H9 (cell line): ENCODE measurements around the gene RABL6. TPM values are rescaled to one million over a fixed set of nuclear protein-coding genes. Genes with fewer than 3 reads are reported as not detected.
"Not testable (repeated sequence)": the region's sequence is repeated elsewhere in the genome, so short reads cannot be mapped to it uniquely, and the experiment has no call there.

Experiments
- DNase-seq: peaks from one replicate; pipeline ENCODE4 v3.0.0-alpha.2; 2017
- H2AFZ ChIP-seq: one replicate; pipeline ENCODE4 v1.6.1; 2013; ENCODE audit warnings: mild to moderate bottlenecking, low read length, control low read depth, moderate library complexity
- H2AK5ac ChIP-seq: 2 replicates; pipeline ENCODE4 v1.6.1; 2013; ENCODE audit warnings: low read length, control low read depth, mixed read lengths; ENCODE audit not compliant: insufficient read length
- H2BK120ac ChIP-seq: one replicate; pipeline ENCODE4 v1.6.1; 2013; ENCODE audit warnings: low read depth, mild to moderate bottlenecking, low read length, control low read depth, inconsistent platforms; ENCODE audit not compliant: poor library complexity, severe bottlenecking
- H2BK12ac ChIP-seq: 2 replicates; pipeline ENCODE4 v1.6.1; 2013; ENCODE audit warnings: low read length, control low read depth, mixed read lengths, low read depth; ENCODE audit not compliant: insufficient read length
- H2BK15ac ChIP-seq: 2 replicates; pipeline ENCODE4 v1.6.1; 2013; ENCODE audit warnings: low read depth, low read length, control low read depth
- H2BK20ac ChIP-seq: one replicate; pipeline ENCODE4 v1.6.1; 2013; ENCODE audit warnings: low read depth, mild to moderate bottlenecking, low read length, control low read depth, inconsistent platforms; ENCODE audit not compliant: poor library complexity, severe bottlenecking
- H2BK5ac ChIP-seq: 2 replicates; pipeline ENCODE4 v1.6.1; 2013; ENCODE audit warnings: low read length, control low read depth, mixed read lengths; ENCODE audit not compliant: insufficient read length
- H3K14ac ChIP-seq: 2 replicates; pipeline ENCODE4 v1.6.1; 2013; ENCODE audit warnings: low read length, control low read depth; ENCODE audit not compliant: insufficient read depth
- H3K18ac ChIP-seq: 2 replicates; pipeline ENCODE4 v1.6.1; 2013; ENCODE audit warnings: low read depth, mild to moderate bottlenecking, mixed read lengths, low read length, control low read depth; ENCODE audit not compliant: insufficient read length
- H3K23ac ChIP-seq: 2 replicates; pipeline ENCODE4 v1.6.1; 2013; ENCODE audit warnings: low read length, control low read depth, mixed read lengths, low read depth; ENCODE audit not compliant: insufficient read length
- H3K23me2 ChIP-seq: 2 replicates; pipeline ENCODE4 v1.6.1; 2013; ENCODE audit warnings: low read depth, mild to moderate bottlenecking, mixed read lengths, low read length, control low read depth; ENCODE audit not compliant: insufficient read length, poor library complexity, severe bottlenecking
- H3K27ac ChIP-seq: 2 replicates; pipeline ENCODE4 v1.5.1; 2013; ENCODE audit warnings: low read length, control low read depth, mixed read lengths, low read depth; ENCODE audit not compliant: insufficient read length
- H3K27me3 ChIP-seq: 2 replicates; pipeline ENCODE4 v1.6.1; 2013; ENCODE audit warnings: low read length, control low read depth, inconsistent platforms; ENCODE audit not compliant: insufficient read depth
- H3K4ac ChIP-seq: 2 replicates; pipeline ENCODE4 v1.6.1; 2013; ENCODE audit warnings: low read depth, mild to moderate bottlenecking, control low read depth, inconsistent platforms, low read length, moderate library complexity
- H3K4me1 ChIP-seq: 2 replicates; pipeline ENCODE4 v1.6.1; 2013; ENCODE audit warnings: low read length, control low read depth, inconsistent platforms; ENCODE audit not compliant: insufficient read depth
- H3K4me2 ChIP-seq: 2 replicates; pipeline ENCODE4 v1.6.1; 2013; ENCODE audit warnings: low read length, control low read depth, mixed read lengths; ENCODE audit not compliant: insufficient read length, insufficient read depth
- H3K56ac ChIP-seq: 2 replicates; pipeline ENCODE4 v1.6.1; 2013; ENCODE audit warnings: low read depth, mild to moderate bottlenecking, mixed read lengths, low read length, control low read depth; ENCODE audit not compliant: insufficient read length
- H3K79me1 ChIP-seq: 2 replicates; pipeline ENCODE4 v1.6.1; 2013; ENCODE audit warnings: low read depth, mild to moderate bottlenecking, moderate library complexity, low read length, control low read depth, inconsistent platforms; ENCODE audit not compliant: insufficient read depth, poor library complexity, severe bottlenecking
- H3K79me2 ChIP-seq: 2 replicates; pipeline ENCODE4 v1.6.1; 2013; ENCODE audit warnings: low read length, control low read depth, inconsistent platforms; ENCODE audit not compliant: insufficient read depth
- H3K9ac ChIP-seq: 2 replicates; pipeline ENCODE4 v1.6.1; 2013; ENCODE audit warnings: low read length, control low read depth, mixed read lengths; ENCODE audit not compliant: insufficient read length; ENCODE audit errors: extremely low read depth
- H3K9me3 ChIP-seq: one replicate; pipeline ENCODE4 v1.6.1; 2013; ENCODE audit warnings: low read depth, low read length, inconsistent platforms; ENCODE audit not compliant: control insufficient read depth
- H3T11ph ChIP-seq: one replicate; pipeline ENCODE4 v1.6.1; 2013; ENCODE audit warnings: mild to moderate bottlenecking, low read length, control low read depth, inconsistent platforms
- H4K20me1 ChIP-seq: one replicate; pipeline ENCODE4 v1.6.1; 2013; ENCODE audit not compliant: control insufficient read depth, insufficient read length, insufficient read depth
- H4K5ac ChIP-seq: 2 replicates; pipeline ENCODE4 v1.6.1; 2013; ENCODE audit warnings: low read depth, mild to moderate bottlenecking, mixed read lengths, low read length, control low read depth; ENCODE audit not compliant: insufficient read length
- H4K8ac ChIP-seq: replicated peaks from 2 replicates; pipeline ENCODE4 v1.6.1; 2013; ENCODE audit warnings: low read length, control low read depth, mixed read lengths, low read depth; ENCODE audit not compliant: insufficient read length
- H4K91ac ChIP-seq: 2 replicates; pipeline ENCODE4 v1.6.1; 2013; ENCODE audit warnings: low read depth, mild to moderate bottlenecking, moderate library complexity, mixed read lengths, low read length, control low read depth; ENCODE audit not compliant: insufficient read length
- H3K27ac Mint-ChIP-seq, 3 experiments: 2 replicates in 2 of 3; 3 replicates in 1 of 3; pipeline ENCODE4 v1.8.0; 2020 to 2021; ENCODE audit warnings: mixed read lengths in 3 of 3, mild to moderate bottlenecking in 1 of 3, moderate library complexity in 1 of 3
- H3K27me3 Mint-ChIP-seq: 2 replicates; pipeline ENCODE4 v1.8.0; 2021; ENCODE audit warnings: low read depth, mild to moderate bottlenecking, moderate library complexity, mixed read lengths
- H3K36me3 Mint-ChIP-seq, 3 experiments: 2 replicates in 2 of 3; 3 replicates in 1 of 3; pipeline ENCODE4 v1.8.0; 2020 to 2021; ENCODE audit warnings: low read depth in 3 of 3, mixed read lengths in 3 of 3; ENCODE audit not compliant: insufficient read depth in 1 of 3
- H3K4me1 Mint-ChIP-seq, 2 experiments: 2 replicates each; pipeline ENCODE4 v1.8.0; 2020; ENCODE audit warnings: mixed read lengths in 2 of 2
- H3K4me3 Mint-ChIP-seq, 2 experiments: 2 replicates in 1 of 2; 3 replicates in 1 of 2; pipeline ENCODE4 v1.8.0; 2020 to 2021; ENCODE audit warnings: mild to moderate bottlenecking in 2 of 2, mixed read lengths in 2 of 2, moderate library complexity in 1 of 2
- H3K9me3 Mint-ChIP-seq, 2 experiments: 2 replicates in 1 of 2; 3 replicates in 1 of 2; pipeline ENCODE4 v1.8.0; 2020; ENCODE audit warnings: mild to moderate bottlenecking in 2 of 2, mixed read lengths in 2 of 2, moderate library complexity in 1 of 2
- WGBS: extraction: QIAGEN DNeasy Blood & Tissue Kit; methylation state at CpG from one replicate; pipeline ENCODE4 v1.1.7; 2013; ENCODE audit warnings: missing lambda C conversion rate, low lambda C conversion rate, mixed read lengths; ENCODE audit not compliant: insufficient read length; ENCODE audit errors: extremely low coverage; 5-methylcytosine and 5-hydroxymethylcytosine counted together
- total RNA-seq: library from RNA; stranded (reverse); gene quantifications from 2 replicates; pipeline ENCODE4 v1.2.1, GENCODE V29; 2021

Gene RABL6
- total RNA-seq, 1 experiment from 2014 or later, result 108 TPM

DNA sequence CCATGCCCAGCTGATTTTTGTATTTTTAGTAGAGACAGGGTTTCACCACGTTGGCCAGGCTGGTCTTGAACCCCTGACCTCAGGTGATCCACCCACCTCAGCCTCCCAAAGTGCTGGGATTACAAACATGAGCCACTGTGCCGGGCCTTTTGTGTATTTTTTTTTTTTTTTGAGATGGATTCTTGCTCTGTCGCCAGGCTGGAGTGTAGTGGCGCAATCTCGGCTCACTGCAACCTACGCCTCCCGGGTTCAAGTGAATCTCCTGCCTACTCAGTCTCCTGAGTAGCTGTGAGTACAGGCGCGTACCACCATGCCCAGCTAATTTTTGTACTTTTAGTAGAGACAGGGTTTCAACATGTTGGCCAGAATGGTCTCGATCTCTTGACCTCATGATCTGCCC is 75.9 kb downstream of the RABL6 start:
- not testable (repeated sequence) for H2BK12ac ChIP-seq, H3K27me3 Mint-ChIP-seq, H3K18ac ChIP-seq, H2BK20ac ChIP-seq, H3K56ac ChIP-seq, H4K5ac ChIP-seq, H4K20me1 ChIP-seq, H2AK5ac ChIP-seq, H3K9me3 ChIP-seq, H3T11ph ChIP-seq, H3K4me2 ChIP-seq, H3K9ac ChIP-seq, H4K91ac ChIP-seq, H3K36me3 Mint-ChIP-seq, H3K4me3 Mint-ChIP-seq, H2BK120ac ChIP-seq, H3K23ac ChIP-seq, H3K9me3 Mint-ChIP-seq, H3K4me1 ChIP-seq, H3K27ac Mint-ChIP-seq, H2AFZ ChIP-seq, H3K79me1 ChIP-seq, DNase-seq, H3K23me2 ChIP-seq, H3K27ac ChIP-seq, H4K8ac ChIP-seq, H2BK5ac ChIP-seq, H3K14ac ChIP-seq, H3K27me3 ChIP-seq, H2BK15ac ChIP-seq, H3K4ac ChIP-seq, H3K79me2 ChIP-seq
- peaks cover 12 to 16% of the 10 kb centered on the region in 2 experiments for H3K4me1 Mint-ChIP-seq
- no CpG with 5 or more reads among the region's 10 CpGs for WGBS
